GM03348 (cell line): ENCODE measurements around the gene IDH3G.
A peak's percentile ranks its signal among the peaks of the same experiment; 100 is the strongest.
"Not testable (repeated sequence)": the region's sequence is repeated elsewhere in the genome, so short reads cannot be mapped to it uniquely, and the experiment has no call there.

Experiments
- DNase-seq: peaks from one replicate; pipeline ENCODE4 v3.0.0; 2012; ENCODE audit warnings: low spot score

The IDH3G gene

GRCh38 chrX:153761863-153762262 is 32.3 kb downstream of the IDH3G start:
- no peak for DNase-seq

- DNase-seq = no peak
Measured at GRCh38 chrX:153755136-153755535, 39.0 kb downstream of the IDH3G start.

- DNase-seq = no peak
Measured at GRCh38 chrX:153750127-153750774, 43.9 kb downstream of the IDH3G start.

GRCh38 chrX:153749017-153749416 is 45.2 kb downstream of the IDH3G start:
- DNase-seq = not testable (repeated sequence)

- not testable (repeated sequence) for DNase-seq
Measured at GRCh38 chrX:153746991-153747390, 47.2 kb downstream of the IDH3G start.

- no peak for DNase-seq
Measured at GRCh38 chrX:153746359-153746758, 47.8 kb downstream of the IDH3G start.

GRCh38 chrX:153745067-153745433 is 49.1 kb downstream of the IDH3G start:
- not testable (repeated sequence) for DNase-seq

GRCh38 chrX:153744210-153745066 is 49.7 kb downstream of the IDH3G start:
- DNase-seq = no peak

GRCh38 chrX:153743468-153744209 is 50.5 kb downstream of the IDH3G start:
- peak; percentile 30 for DNase-seq

GRCh38 chrX:153742796-153743467 is 51.2 kb downstream of the IDH3G start:
- DNase-seq = not testable (repeated sequence)

GRCh38 chrX:153742111-153742510 is 52.1 kb downstream of the IDH3G start:
- not testable (repeated sequence) for DNase-seq

GRCh38 chrX:153741446-153741845 is 52.7 kb downstream of the IDH3G start:
- no peak for DNase-seq

- DNase-seq = no peak
Measured at GRCh38 chrX:153740631-153741222, 53.4 kb downstream of the IDH3G start.

- DNase-seq = no peak
Measured at GRCh38 chrX:153739754-153740486, 54.3 kb downstream of the IDH3G start.

- no peak for DNase-seq
Measured at GRCh38 chrX:153738056-153738605, 56.0 kb downstream of the IDH3G start.

GRCh38 chrX:153736871-153737441 is 57.2 kb downstream of the IDH3G start:
- DNase-seq = no peak

GRCh38 chrX:153736071-153736820 is 57.9 kb downstream of the IDH3G start:
- DNase-seq = no peak
